Measurements from ENCODE around the gene NPAS3.

The NPAS3 gene

DNA sequence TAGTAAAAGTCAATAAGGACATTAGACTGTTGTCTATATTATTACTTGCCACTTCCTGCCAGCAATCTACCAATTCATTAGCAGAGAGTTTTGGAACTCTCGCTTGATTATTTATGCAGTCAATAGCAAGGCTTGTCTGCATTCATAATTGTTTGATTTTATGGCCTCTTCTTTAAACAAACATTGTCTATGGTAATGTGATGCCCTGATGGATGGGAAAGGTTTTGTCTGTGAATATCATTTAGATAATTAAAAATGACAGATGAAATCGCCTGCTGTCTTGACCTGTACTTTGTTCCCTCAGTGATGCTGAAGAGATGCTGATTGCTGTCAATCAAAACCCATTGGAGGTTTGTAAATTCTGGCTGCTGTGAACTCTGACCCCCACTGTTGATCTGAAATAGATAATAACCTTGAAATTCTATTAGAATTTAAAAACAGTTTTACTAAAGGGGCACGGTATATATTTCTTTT lies 455.3 kb downstream of the NPAS3 start:
- no peak for FAIRE-seq

DNA sequence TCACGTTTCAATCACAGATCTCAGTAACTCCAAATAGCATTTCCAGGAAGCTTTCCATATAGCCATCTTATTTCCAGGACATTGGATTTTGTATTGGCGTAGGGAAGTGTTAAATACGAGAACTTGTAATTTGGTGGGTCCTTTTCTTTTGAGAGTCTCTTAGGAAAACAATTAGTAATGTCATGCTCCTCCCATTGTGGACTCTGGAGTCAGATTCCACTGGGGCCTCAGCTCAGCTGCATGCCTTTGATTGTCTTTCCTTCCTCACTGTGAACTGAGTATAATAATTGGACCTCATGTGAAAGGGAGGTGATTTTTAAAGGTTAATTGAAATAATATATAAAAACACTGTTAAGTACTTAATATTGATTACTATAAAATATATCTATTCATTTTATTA lies 462.6 kb downstream of the NPAS3 start:
- no peak for FAIRE-seq

GRCh38 chr14:33402604-33403003 lies 463.9 kb downstream of the NPAS3 start:
- no peak for FAIRE-seq

GRCh38 chr14:33404054-33404453 lies 465.4 kb downstream of the NPAS3 start:
- FAIRE-seq: no peak

- FAIRE-seq: no peak
Observed at GRCh38 chr14:33404964-33405574, 466.4 kb downstream of the NPAS3 start.

- FAIRE-seq: no peak
Observed at GRCh38 chr14:33406766-33407165, 468.1 kb downstream of the NPAS3 start.

GRCh38 chr14:33408291-33408690 lies 469.6 kb downstream of the NPAS3 start:
- no peak for FAIRE-seq

- FAIRE-seq: no peak
Observed at GRCh38 chr14:33412450-33412849, 473.8 kb downstream of the NPAS3 start.

DNA sequence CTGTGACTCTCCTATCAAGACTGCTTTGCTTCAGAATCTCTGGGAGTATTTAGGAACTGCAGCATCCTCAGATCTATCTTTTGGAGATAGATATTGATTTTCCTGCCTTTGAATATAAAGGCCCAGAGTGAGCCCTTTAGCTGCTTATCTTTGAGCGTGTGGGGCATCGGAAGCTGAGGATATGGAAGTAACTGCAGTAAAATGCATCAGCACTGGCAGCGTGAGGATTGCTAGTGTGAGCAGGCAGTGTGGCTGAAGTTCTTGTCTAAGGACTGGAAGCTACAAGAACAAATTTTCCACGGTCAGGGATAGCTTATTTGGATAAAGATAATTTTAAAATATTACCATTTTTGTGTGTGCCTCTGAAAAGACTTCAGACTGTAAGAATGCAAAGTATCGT lies 474.7 kb downstream of the NPAS3 start:
- FAIRE-seq: no peak

- FAIRE-seq: no peak
Observed at GRCh38 chr14:33414041-33414440, 475.4 kb downstream of the NPAS3 start.

DNA sequence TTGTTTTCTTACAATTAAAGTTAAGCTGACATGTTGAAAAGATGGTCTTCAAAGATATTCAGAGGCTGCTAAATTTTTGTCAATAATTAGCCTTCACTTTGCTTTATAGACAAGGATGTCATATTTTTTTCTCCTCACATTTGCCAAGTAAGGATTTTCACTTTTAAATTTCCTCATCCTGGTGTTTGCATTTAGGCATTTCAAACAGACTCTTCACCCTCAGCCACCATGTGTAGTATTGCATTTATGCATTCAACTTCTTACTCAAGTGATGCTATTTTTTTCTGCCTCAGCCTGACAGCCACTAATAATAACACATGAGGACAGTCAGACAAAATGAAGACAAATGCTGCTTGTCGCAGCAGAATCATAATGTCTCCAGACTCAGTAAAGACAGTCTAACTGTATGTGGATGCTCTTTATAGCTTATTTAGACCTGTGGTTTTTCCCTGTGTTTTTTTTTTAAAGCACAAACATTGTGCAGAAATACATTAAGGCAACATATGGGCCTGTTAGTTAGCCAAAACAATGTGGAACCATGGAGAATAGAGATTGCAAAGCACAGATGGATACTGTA lies 481.5 kb downstream of the NPAS3 start:
- FAIRE-seq: no peak

DNA sequence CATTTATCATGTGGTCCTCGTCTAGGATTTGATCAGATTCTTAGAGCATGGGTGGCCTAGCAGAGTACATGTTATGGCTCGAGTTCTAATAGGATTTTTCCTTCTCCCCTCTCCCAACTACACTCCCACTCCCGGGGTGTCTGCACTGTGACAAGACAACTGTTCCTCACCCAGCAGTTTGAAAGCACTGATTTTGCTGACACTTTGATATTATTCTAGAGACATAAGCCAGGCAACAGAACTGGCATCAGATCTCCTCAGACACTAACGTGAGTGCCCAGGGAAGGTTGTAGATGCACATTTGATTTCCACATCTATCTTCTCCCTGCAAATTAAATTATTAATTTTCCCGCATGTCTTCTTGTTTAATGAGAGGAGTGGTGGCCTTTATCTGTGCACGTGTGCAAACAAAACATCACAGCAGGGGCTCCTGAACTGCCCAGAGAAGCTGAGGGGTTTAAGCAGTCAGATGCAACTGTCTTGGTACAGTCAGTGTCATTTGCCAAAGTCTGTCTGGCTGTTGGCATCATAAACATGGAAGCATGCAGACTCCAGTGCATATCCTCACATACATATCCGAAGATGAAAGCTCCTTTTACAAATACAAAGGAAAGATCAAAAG lies 491.8 kb downstream of the NPAS3 start:
- FAIRE-seq: no peak

- FAIRE-seq: peak; percentile 51
Observed at GRCh38 chr14:33432407-33433023, 493.8 kb downstream of the NPAS3 start.

GRCh38 chr14:33433396-33433795 lies 494.7 kb downstream of the NPAS3 start:
- FAIRE-seq: no peak

DNA sequence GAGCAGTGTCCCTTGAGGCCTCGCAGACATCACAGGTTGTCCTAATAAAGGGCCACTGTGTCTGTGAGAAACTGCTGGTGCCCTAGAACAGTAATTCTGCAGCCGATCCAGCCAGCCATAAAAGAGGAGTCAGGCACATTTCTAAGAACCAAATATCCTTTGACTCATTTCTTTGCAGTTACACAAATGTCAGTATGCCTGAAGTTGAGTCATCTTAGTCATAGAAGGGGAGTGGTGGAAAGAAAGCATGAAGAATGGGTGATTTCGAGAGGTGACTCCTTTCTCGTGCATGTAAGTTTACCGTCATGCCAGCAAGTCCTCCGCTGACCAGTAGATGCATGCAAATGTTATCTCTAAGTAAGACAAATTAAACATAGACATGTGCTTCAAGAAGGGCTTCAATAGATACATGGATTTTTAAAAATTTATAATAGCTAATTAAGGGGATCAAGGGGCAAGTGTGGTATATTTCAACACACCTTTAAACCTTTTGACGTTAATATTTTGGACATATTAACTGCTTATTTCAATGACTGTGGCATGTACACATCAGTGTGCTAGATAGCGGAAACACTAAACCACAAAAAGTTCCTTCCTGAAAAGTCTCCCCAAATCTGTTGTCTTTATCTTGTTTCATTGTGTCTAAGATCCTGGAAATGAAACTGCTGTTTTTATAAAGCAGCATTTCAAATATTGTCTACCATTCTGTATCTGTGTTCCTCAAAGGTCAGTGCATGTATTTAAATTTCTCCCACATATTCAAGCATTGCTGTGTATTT lies 497.4 kb downstream of the NPAS3 start:
- no peak for FAIRE-seq

GRCh38 chr14:33441633-33442032 lies 503.0 kb downstream of the NPAS3 start:
- FAIRE-seq: no peak

DNA sequence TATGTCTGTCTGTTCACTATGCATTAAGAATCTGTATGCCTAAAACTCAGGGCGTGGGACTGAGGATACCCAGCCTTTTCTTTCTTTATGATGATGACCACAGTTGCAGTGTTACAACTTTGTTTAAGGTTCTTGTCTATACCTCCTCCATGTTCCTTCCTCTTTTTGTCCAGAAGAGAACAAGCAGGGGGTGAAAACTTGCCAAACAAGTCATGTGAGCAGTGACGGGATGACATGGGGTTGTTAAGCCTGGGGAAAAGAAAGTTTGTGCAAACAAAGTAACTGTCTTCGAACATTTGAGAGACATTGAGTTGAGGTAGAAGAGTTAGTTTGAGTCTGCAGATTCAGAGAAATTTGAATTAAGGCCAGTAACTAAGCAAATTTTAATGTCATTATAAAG lies 505.5 kb downstream of the NPAS3 start:
- no peak for FAIRE-seq

GRCh38 chr14:33449268-33449667 lies 510.6 kb downstream of the NPAS3 start:
- no peak for FAIRE-seq

DNA sequence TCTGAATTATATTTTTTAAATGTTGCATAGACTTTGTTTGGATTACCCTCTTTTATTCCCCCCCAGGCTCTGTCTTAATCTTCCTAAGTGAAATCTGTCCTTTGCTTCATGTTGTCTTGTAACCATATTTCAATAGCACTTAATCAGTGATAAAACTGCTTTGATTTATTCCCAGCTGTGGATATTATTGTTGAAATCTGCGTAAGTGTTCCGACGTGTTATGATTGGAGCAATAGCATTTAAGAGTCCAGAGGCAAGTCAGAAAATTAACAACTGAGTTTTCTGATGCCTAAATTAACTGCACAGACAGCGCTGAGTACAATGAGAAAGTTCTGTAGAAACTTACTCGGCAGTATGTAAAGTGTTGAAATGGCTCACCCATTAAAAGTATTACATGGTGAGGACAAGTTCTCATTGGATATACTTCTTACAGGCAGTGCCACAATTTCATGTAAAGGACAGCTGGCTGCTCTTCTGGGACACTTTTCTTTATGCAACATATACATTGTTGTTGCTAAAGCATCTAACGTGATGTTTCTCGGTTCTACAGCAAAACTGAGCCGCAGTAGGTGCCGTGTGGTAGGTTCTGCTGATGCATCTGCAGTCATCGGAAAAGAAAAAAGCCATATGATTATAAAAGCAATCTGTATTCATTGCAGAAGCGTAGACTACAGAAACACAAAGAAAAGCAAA lies 511.2 kb downstream of the NPAS3 start:
- no peak for FAIRE-seq

- no peak for FAIRE-seq
Observed at GRCh38 chr14:33450416-33450815, 511.7 kb downstream of the NPAS3 start.

DNA sequence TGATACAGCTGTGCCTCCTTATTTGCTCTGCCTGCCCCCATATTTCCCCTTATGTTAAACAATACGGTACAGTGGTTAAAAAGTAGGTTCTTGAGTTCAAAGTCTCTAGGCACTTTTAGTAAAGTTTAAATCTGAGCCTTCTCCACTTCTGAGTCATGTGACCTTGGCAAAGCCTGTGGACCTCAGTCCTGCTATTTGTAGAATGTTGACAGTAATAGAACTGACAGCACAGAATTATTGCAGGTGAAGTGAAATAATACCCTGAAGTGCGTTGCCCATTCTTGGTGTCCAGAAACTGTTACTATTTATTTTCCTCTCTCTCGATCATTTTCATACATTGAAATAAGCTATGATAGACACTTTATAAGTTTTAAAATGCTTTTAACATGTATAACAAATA lies 512.5 kb downstream of the NPAS3 start:
- FAIRE-seq: no peak

DNA sequence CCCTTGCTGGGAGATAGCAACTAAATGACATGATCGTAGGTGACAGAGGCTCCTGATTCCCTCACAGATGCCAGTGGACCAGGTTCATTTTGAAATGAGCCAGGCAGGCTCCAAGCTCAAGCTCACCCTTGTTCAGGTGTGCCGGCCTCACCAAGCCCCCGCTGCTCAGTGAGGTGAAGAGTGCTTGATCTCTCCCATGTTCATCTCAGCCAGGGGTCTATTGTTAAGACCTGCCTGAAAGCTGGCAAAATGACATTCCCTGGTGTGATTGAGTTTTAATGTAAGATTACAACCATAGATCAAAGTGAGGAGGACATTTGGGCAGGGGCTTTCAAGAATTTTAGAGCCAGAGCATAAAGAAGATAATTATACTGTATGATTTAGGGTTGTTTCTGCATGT lies 514.3 kb downstream of the NPAS3 start:
- FAIRE-seq: no peak

Measured in A204.1 (cell line).